GM12878 (cell line): ENCODE results near the gene ZNF618. TPM values are rescaled to one million over a fixed set of nuclear protein-coding genes. Genes with fewer than 3 reads are reported as not detected.

Experiments
- ATAC-seq: fragments of 200-7000 bp; cut with Tn5 transposase; 3 replicates; pipeline ENCODE4 v1.9.1; 2020; ENCODE audit warnings: mild to moderate bottlenecking, moderate library complexity
- BruUV-seq: library from RNA; stranded (reverse); fragments of 400-500 nt; replicated peaks from 2 replicates; lab custom pipeline; 2021; lab: Mats Ljungman, UMichigan
- CTCF ChIA-PET: fragments of 300-600 bp; sonication (Branson Sonifier 250); formaldehyde crosslinking; extraction: SDS; loops from one replicate; lab custom pipeline; 2021; ENCODE audit warnings: inconsistent platforms; lab: Yijun Ruan, JAX
- POLR2A ChIA-PET: fragments of 350-600 bp; formaldehyde crosslinking; extraction: SDS; loops from one replicate; lab custom pipeline; 2021; ENCODE audit warnings: inconsistent platforms; lab: Charles Lee
- RAD21 ChIA-PET: fragments of 300-600 bp; sonication (Branson Sonifier 250); formaldehyde crosslinking; loops from one replicate; lab custom pipeline; 2023; ENCODE audit warnings: antibody characterized with exemption; ENCODE audit not compliant: unreplicated experiment; lab: Charles Lee
- SMC1A ChIA-PET: fragments of 300-600 bp; sonication (Branson Sonifier 250); formaldehyde crosslinking; loops from one replicate; lab custom pipeline; 2023; ENCODE audit not compliant: unreplicated experiment, uncharacterized antibody; lab: Charles Lee
- DNase-seq: peaks from one replicate; pipeline ENCODE4 v3.0.0-alpha.2; 2011; ENCODE audit warnings: low read depth, low spot score
- FAIRE-seq: peaks from 3 replicates; lab custom pipeline; 2011; peaks lifted over from hg19 to GRCh38; lab: Jason Lieb, UNC
- H2AFZ ChIP-seq: 2 replicates; pipeline ENCODE4 v1.6.0; 2011; ENCODE audit warnings: low read depth, low read length, control low read depth; ENCODE audit not compliant: control insufficient read depth
- H3K27ac ChIP-seq: 2 replicates; pipeline ENCODE4 v1.5.1; 2011; ENCODE audit warnings: control low read depth; ENCODE audit not compliant: control insufficient read depth, insufficient read depth
- H3K27me3 ChIP-seq, 2 experiments: replicated peaks in 1 of 2; 2 replicates each; pipeline versions ENCODE4 v1.6.0 to v1.6.1; 2011; ENCODE audit warnings: low read length in 1 of 2; ENCODE audit not compliant: control insufficient read depth in 2 of 2, insufficient read depth in 2 of 2
- H3K36me3 ChIP-seq, 2 experiments: 2 replicates each; pipeline ENCODE4 v1.5.1; 2011; ENCODE audit warnings: low read length in 1 of 2; ENCODE audit not compliant: control insufficient read depth in 2 of 2, insufficient read depth in 2 of 2
- H3K4me1 ChIP-seq: 2 replicates; pipeline ENCODE4 v1.6.1; 2011; ENCODE audit warnings: mild to moderate bottlenecking, low read length, moderate library complexity, mixed read lengths; ENCODE audit not compliant: control insufficient read depth, insufficient read depth
- H3K4me2 ChIP-seq: 2 replicates; pipeline ENCODE4 v1.6.0; 2011; ENCODE audit warnings: control low read depth; ENCODE audit not compliant: control insufficient read depth, insufficient read depth
- H3K4me3 ChIP-seq: fragments of 200-600 bp; sonication (generic); 2 replicates; pipeline ENCODE4 v1.5.1; 2016
- H3K79me2 ChIP-seq: 2 replicates; pipeline ENCODE4 v1.6.0; 2011; ENCODE audit warnings: low read length; ENCODE audit not compliant: control insufficient read depth, insufficient read depth
- H3K9ac ChIP-seq: 2 replicates; pipeline ENCODE4 v1.8.0; 2011; ENCODE audit warnings: low read length, control low read depth, mixed read lengths; ENCODE audit not compliant: control insufficient read depth, insufficient read depth
- H3K9me3 ChIP-seq: replicated peaks from 3 replicates; pipeline ENCODE4 v1.5.1; 2011; ENCODE audit warnings: mild to moderate bottlenecking, low read length; ENCODE audit not compliant: control insufficient read depth, insufficient read depth
- H4K20me1 ChIP-seq: 2 replicates; pipeline ENCODE4 v1.6.0; 2011; ENCODE audit not compliant: control insufficient read depth, insufficient read depth
- CREB1 ChIP-seq: IDR thresholded peaks from 2 replicates; pipeline ENCODE4 v1.6.1; 2012; ENCODE audit warnings: low read depth, mild to moderate bottlenecking, inconsistent platforms
- EGR1 ChIP-seq, 2 experiments: IDR thresholded peaks; 1 replicate in 1 of 2; 2 replicates in 1 of 2; pipeline ENCODE4 v1.6.1; 2011 to 2012; ENCODE audit warnings: low read depth in 2 of 2, low read length in 2 of 2, borderline replicate concordance in 1 of 2, mild to moderate bottlenecking in 1 of 2, moderate library complexity in 1 of 2
- IRF4 ChIP-seq: IDR thresholded peaks from 2 replicates; pipeline ENCODE4 v1.6.1; 2011; ENCODE audit warnings: low read depth, low read length
- LARP7 ChIP-seq: fragments of 450-650 bp; IDR thresholded peaks from 2 replicates; pipeline ENCODE4 v1.6.1; 2017; ENCODE audit warnings: mild to moderate bottlenecking
- PAX5 ChIP-seq: IDR thresholded peaks from 2 replicates; pipeline ENCODE4 v1.6.1; 2011; ENCODE audit warnings: low read depth, low read length, borderline replicate concordance
- TBL1XR1 ChIP-seq: IDR thresholded peaks from 2 replicates; pipeline ENCODE4 v1.6.1; 2012; ENCODE audit warnings: low read depth, low read length, improper control_type of control experiment
- WGBS: methylation state at CpG from one replicate; pipeline ENCODE4 v1.1.6; 2016; ENCODE audit warnings: low lambda C conversion rate; ENCODE audit not compliant: insufficient replicate concordance, insufficient coverage; ENCODE audit errors: missing lambda C conversion rate; 5-methylcytosine and 5-hydroxymethylcytosine counted together
- in situ Hi-C: fragments of 300-500 bp; cut with MboI; formaldehyde crosslinking; loops from 9 replicates; pipeline ENCODE4 v1.14.3; 2018; ENCODE audit warnings: mixed read lengths
- intact Hi-C: fragments of 100-400 bp; cut with micrococcal nuclease; formaldehyde crosslinking; loops from one replicate; pipeline ENCODE4 v1.14.2; 2022; ENCODE audit not compliant: unreplicated experiment
- polyA plus RNA-seq, 11 experiments: library from polyadenylated mRNA; depleted of rRNA in 4 of 11; unstranded in 6 of 11; stranded (reverse) in 5 of 11; fragments of >200 nt; fragmentation: Nextera tagmentation in 4 of 11; fragmentation: Illumina TruSeq in 1 of 11; extraction: Ambion mirVana in 4 of 11; extraction: Trizol in 1 of 11; gene quantifications; 1 replicate in 1 of 11; 2 replicates in 10 of 11; pipeline versions ENCODE4 v1.2.1 to v1.2.3, GENCODE V29; 2011 to 2016; ENCODE audit warnings: inconsistent platforms in 2 of 11, missing spikeins in 2 of 11, low read depth in 1 of 11
- total RNA-seq, 4 experiments: library from RNA; depleted of rRNA in 3 of 4; stranded (reverse); fragments of >200 nt in 3 of 4; fragmentation: Illumina TruSeq in 1 of 4; extraction: Trizol in 1 of 4; gene quantifications; 2 replicates each; pipeline versions ENCODE4 v1.2.1 to v1.2.3, GENCODE V29; 2013 to 2021
- TF ChIP-seq, protein P1 (sequence below): fragments of 450-650 bp; formaldehyde crosslinking; IDR thresholded peaks from 2 replicates; pipeline ENCODE4 v1.4.0; 2022; ENCODE audit warnings: mild to moderate bottlenecking, moderate library complexity
- TF ChIP-seq, protein P2 (sequence below): fragments of 450-650 bp; formaldehyde crosslinking; IDR thresholded peaks from 2 replicates; pipeline ENCODE4 v1.5.0; 2022; ENCODE audit warnings: mild to moderate bottlenecking, missing genetic modification characterization
- TF ChIP-seq, protein P3 (sequence below): IDR thresholded peaks from 2 replicates; pipeline ENCODE4 v1.6.1; 2012; ENCODE audit warnings: low read length, inconsistent platforms

The ZNF618 gene
- total and polyA plus RNA-seq, 10 of the 15 experiments (the other 5 are each of a cell fraction or from before 2014, with no cell fraction given): 0.01 to 0.24 (median 0.06) TPM; not detected in 2

DNA sequence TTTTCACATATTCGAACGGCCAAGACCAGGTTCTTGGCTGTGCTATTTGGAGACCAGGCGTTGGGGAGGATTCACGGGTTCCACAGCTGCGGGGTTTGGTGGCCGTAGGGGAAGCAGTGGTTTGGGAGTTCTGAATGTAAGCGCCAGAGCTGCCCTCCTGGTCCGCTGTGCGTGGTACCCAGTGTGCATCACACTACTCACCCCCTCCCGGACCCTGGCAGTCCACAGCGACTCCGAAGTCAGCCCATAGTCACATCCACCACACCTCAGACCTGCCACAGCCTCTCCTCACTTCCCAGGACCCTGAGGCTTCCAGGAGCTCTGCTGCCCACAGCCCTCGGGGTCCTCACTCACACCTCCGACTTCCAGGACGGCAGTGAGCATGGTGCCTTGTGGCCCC is 175.2 kb downstream of the ZNF618 start (continued):
- TF ChIP-seq, protein P1, sequence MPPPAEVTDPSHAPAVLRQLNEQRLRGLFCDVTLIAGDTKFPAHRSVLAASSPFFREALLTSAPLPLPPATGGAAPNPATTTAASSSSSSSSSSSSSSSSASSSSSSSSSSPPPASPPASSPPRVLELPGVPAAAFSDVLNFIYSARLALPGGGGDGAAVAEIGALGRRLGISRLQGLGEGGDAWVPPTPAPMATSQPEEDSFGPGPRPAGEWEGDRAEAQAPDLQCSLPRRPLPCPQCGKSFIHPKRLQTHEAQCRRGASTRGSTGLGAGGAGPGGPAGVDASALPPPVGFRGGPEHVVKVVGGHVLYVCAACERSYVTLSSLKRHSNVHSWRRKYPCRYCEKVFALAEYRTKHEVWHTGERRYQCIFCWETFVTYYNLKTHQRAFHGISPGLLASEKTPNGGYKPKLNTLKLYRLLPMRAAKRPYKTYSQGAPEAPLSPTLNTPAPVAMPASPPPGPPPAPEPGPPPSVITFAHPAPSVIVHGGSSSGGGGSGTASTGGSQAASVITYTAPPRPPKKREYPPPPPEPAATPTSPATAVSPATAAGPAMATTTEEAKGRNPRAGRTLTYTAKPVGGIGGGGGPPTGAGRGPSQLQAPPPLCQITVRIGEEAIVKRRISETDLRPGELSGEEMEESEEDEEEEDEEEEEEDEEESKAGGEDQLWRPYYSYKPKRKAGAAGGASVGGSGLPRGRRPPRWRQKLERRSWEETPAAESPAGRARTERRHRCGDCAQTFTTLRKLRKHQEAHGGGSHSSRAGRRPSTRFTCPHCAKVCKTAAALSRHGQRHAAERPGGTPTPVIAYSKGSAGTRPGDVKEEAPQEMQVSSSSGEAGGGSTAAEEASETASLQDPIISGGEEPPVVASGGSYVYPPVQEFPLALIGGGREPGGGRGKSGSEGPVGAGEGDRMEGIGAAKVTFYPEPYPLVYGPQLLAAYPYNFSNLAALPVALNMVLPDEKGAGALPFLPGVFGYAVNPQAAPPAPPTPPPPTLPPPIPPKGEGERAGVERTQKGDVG (CRISPR knock-in tag): no peak
- TF ChIP-seq EGR1 (IDR thresholded peaks at IDR 0.05; ENCODE audit: borderline replicate concordance in 1 of 2, low read depth in 2 of 2, low read length in 2 of 2) (no peak), IRF4 (no peak), PAX5 (no peak)
- TF ChIP-seq, protein P2, sequence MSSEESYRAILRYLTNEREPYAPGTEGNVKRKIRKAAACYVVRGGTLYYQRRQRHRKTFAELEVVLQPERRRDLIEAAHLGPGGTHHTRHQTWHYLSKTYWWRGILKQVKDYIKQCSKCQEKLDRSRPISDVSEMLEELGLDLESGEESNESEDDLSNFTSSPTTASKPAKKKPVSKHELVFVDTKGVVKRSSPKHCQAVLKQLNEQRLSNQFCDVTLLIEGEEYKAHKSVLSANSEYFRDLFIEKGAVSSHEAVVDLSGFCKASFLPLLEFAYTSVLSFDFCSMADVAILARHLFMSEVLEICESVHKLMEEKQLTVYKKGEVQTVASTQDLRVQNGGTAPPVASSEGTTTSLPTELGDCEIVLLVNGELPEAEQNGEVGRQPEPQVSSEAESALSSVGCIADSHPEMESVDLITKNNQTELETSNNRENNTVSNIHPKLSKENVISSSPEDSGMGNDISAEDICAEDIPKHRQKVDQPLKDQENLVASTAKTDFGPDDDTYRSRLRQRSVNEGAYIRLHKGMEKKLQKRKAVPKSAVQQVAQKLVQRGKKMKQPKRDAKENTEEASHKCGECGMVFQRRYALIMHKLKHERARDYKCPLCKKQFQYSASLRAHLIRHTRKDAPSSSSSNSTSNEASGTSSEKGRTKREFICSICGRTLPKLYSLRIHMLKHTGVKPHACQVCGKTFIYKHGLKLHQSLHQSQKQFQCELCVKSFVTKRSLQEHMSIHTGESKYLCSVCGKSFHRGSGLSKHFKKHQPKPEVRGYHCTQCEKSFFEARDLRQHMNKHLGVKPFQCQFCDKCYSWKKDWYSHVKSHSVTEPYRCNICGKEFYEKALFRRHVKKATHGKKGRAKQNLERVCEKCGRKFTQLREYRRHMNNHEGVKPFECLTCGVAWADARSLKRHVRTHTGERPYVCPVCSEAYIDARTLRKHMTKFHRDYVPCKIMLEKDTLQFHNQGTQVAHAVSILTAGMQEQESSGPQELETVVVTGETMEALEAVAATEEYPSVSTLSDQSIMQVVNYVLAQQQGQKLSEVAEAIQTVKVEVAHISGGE: no peak

DNA sequence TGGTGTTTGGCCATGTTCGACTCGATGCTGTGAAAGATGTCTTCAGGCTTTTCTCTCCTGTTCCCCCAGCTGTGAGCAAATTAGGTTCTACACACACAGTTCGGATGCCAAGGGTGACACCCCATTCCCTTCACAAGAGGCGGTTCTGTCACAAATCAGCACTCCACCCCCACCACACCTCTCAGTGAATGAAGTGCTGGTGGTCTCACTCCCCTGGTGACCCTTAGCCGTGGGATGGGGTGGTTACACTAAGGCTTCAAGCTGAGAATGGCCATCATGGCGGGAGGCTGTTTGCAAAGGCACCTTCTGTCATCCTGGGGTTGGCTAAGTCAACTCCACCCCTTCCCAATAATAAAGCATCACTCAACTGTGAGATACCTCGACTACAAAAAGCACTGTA is 175.6 kb downstream of the ZNF618 start:
- ChIA-PET CTCF (no interaction called here), SMC1A (no interaction called here), POLR2A (no interaction called here)
- 4% methylated on average over 7 of the region's 7 CpGs for WGBS
- H4K20me1 ChIP-seq: no peaks in the 10 kb centered on the region
- no peak overlapping the region for H3K4me3 ChIP-seq
- in situ Hi-C loops: no loop called here
- no peak overlapping the region for H3K27ac ChIP-seq
- no peak for DNase-seq
- H3K79me2 ChIP-seq: no peaks in the 10 kb centered on the region
- TF ChIP-seq, protein P3, sequence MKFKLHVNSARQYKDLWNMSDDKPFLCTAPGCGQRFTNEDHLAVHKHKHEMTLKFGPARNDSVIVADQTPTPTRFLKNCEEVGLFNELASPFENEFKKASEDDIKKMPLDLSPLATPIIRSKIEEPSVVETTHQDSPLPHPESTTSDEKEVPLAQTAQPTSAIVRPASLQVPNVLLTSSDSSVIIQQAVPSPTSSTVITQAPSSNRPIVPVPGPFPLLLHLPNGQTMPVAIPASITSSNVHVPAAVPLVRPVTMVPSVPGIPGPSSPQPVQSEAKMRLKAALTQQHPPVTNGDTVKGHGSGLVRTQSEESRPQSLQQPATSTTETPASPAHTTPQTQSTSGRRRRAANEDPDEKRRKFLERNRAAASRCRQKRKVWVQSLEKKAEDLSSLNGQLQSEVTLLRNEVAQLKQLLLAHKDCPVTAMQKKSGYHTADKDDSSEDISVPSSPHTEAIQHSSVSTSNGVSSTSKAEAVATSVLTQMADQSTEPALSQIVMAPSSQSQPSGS: no peak
- no peak for TF ChIP-seq CREB1
- no peak for TF ChIP-seq TBL1XR1
- no peak for TF ChIP-seq LARP7
- TF ChIP-seq, all 136 proteins: peak for 0
- no peak for FAIRE-seq
- H3K36me3 ChIP-seq: no peaks in the 10 kb centered on the region
- H3K9me3 ChIP-seq: no peaks in the 10 kb centered on the region
- H3K4me2 ChIP-seq: no peak overlapping the region
- H3K4me1 ChIP-seq: no peaks in the 10 kb centered on the region
- intact Hi-C loops: no loop called here
- H3K9ac ChIP-seq: no peak overlapping the region
- no TSS peak for BruUV-seq
- RAD21 ChIA-PET: no interaction called here
- H3K27me3 ChIP-seq: peaks cover 0 to 3% of the 10 kb centered on the region in 2 experiments; a peak in 1 of 4 replicates
- no peak for ATAC-seq
- H2AFZ ChIP-seq: no peak overlapping the region
